LNCaP clone FGC (cell line): ENCODE measurements around the gene ANO8.

Experiments used
- DNase-seq: peaks from one replicate; pipeline ENCODE4 v3.0.0-alpha.2; 2011; ENCODE audit warnings: low read depth
- H3K4me3 ChIP-seq: 2 replicates; pipeline ENCODE4 v1.5.1; 2011; ENCODE audit warnings: mild to moderate bottlenecking, low read depth, low read length, control low read depth
- TF ChIP-seq, protein P1 (sequence below): IDR thresholded peaks from 2 replicates; pipeline ENCODE4 v1.5.1; 2012; ENCODE audit warnings: mild to moderate bottlenecking; ENCODE audit not compliant: control insufficient read depth, insufficient read depth; ENCODE audit errors: extremely low read depth

The ANO8 gene

DNA sequence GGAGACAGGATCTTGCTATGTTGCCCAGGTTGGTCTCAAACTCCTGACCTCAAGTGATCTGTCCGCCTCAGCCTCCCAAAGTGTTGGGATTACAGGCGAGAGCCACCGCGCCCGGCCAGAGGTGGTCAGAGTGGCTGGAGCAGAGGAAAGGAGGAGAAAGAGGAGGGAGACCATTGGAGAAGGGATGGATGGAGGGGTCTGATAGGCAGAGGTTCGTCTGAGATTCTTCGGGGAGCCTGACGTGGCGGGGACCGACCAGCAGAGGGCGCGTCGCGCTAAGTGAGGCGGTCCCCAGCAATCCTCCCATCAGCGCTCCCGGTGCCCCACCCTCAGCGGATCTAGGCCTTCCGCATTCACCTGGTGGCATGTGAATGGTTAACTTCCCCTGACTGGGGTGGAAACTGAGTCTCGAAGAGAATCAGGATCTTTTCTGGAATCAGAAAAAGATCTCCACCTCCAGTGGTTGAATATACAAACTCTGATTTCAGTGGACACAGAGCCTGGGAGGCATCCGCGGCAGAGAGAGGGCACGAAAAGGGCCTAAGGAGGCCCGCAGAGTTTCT is 11.5 kb upstream of the ANO8 start:
- DNase-seq = no peak
- H3K4me3 ChIP-seq = no peak overlapping the region
- TF ChIP-seq, protein P1, sequence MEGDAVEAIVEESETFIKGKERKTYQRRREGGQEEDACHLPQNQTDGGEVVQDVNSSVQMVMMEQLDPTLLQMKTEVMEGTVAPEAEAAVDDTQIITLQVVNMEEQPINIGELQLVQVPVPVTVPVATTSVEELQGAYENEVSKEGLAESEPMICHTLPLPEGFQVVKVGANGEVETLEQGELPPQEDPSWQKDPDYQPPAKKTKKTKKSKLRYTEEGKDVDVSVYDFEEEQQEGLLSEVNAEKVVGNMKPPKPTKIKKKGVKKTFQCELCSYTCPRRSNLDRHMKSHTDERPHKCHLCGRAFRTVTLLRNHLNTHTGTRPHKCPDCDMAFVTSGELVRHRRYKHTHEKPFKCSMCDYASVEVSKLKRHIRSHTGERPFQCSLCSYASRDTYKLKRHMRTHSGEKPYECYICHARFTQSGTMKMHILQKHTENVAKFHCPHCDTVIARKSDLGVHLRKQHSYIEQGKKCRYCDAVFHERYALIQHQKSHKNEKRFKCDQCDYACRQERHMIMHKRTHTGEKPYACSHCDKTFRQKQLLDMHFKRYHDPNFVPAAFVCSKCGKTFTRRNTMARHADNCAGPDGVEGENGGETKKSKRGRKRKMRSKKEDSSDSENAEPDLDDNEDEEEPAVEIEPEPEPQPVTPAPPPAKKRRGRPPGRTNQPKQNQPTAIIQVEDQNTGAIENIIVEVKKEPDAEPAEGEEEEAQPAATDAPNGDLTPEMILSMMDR = peak; percentile 79

DNA sequence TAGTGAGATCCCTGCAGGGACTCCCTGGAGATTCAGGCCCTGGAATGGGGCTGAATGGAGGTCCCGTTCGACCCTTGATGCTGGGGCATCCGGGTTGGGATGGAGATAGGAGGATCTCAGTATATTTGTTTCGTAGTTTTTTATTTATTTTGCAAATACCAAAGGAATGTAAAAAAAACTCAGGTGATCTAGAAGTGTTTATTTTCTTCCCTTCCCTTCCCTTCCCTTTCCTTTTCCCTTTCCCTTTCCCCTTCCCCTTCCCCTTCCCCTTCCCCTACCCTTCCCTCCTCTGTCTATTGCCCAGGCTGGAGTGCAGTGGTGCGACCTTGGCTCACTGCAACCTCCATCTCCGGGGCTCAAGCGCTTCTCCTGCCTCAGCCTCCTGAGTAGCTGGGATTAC is 7.2 kb upstream of the ANO8 start:
- DNase-seq = no peak
- TF ChIP-seq, protein P1 = no peak
- H3K4me3 ChIP-seq = no peak overlapping the region

DNA sequence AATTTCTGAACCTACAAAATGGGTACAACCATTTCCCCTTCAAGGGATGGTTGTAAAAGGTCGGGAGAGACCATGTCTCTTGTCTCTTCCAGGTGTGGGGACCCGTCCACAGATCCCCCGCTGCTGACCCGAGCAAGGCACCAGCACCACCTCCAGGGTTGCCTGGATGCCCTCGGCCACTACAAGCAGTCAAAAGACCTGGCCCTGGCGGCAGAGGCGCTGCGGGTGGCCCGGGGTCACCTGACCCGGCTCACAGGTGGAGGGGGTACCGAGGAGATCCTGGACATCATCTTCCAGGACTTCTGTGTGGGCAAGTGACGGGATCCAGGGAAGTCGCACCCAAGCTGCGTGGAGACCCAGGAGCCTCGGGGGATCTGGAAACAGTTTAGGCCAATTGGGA is 6.7 kb upstream of the ANO8 start:
- DNase-seq = no peak
- TF ChIP-seq, protein P1 = no peak
- no peak overlapping the region for H3K4me3 ChIP-seq

DNA sequence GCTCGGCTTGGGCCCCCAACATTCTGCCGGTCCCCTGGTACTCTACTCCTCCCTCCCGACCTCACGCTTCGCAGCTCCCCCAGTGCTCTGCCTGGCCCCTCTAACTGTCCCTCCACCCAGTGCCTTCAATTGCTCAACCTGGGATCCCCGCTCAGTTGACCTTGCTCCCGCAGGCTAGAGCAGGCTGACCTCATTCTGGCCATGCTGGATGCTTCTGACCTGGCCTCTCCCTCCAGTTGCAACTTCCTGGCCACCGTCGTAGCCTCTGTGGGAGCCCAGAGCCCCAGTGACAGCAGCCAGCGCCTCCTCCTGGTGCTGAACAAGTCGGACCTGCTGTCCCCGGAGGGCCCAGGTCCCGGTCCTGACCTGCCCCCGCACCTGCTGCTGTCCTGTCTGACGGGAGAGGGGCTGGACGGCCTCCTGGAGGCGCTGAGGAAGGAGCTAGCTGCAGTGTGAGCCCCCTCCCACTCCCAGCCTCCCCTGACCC is 6.3 kb upstream of the ANO8 start:
- no peak overlapping the region for H3K4me3 ChIP-seq
- DNase-seq = no peak
- TF ChIP-seq, protein P1 = no peak

DNA sequence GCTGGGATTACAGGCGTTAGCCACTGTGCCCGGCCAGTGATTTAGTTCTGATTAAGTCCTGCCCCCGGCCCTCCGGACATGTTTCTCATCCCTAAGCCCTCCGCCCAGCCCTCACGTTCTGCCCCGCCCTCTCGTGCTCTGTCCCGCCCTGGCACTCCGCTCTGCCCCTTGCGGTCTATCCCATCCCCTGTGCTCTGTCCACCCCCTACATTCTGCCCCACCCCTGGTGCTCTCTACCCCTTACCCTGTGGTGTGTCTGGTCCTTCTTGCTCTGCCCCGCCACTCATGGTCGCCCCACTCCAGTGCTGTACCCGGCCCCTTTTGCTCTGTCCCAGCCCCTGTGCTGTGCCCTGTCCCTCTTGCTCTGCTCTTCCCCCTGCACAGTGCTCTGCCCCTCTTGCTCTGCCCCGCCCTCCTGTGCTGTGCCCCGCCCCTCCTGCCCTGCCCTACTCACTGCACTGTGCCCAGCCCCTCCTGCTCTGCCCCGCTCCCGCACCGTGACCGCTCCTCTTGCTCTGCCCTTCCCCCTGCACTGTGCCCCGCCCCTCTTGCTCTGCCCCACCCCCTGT is 5.7 kb upstream of the ANO8 start:
- TF ChIP-seq, protein P1 = no peak
- DNase-seq = no peak
- no peak overlapping the region for H3K4me3 ChIP-seq

DNA sequence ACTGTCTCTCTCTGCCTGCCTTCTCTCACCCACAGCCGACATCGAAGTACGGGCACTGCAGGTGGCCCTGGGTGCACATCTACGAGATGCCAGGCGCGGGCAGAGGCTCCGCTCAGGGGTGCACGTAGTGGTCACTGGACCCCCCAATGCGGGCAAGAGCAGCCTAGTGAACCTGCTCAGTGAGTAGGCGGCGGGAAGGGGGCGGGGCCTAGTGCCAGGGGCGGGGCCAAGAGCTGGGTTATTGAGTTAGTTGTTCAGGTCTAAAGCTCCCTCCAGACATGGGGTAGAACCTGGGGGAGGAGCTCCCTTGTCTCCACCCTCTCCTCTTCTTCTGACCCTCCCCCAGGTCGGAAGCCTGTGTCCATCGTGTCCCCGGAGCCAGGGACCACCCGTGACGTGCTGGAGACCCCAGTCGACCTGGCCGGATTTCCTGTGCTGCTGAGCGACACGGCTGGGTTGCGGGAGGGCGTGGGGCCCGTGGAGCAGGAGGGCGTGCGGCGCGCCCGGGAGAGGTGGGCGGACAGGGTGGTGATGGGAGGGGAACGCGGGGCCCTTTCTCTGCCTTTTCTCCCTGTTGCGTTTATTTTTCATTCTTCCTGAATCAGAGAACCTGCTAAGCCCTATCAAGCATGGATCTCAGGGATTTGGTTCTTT is 4.6 kb upstream of the ANO8 start:
- TF ChIP-seq, protein P1 = no peak
- no peak for DNase-seq
- H3K4me3 ChIP-seq = no peak overlapping the region
